ENCODE data around the gene CNGA1.

DNA sequence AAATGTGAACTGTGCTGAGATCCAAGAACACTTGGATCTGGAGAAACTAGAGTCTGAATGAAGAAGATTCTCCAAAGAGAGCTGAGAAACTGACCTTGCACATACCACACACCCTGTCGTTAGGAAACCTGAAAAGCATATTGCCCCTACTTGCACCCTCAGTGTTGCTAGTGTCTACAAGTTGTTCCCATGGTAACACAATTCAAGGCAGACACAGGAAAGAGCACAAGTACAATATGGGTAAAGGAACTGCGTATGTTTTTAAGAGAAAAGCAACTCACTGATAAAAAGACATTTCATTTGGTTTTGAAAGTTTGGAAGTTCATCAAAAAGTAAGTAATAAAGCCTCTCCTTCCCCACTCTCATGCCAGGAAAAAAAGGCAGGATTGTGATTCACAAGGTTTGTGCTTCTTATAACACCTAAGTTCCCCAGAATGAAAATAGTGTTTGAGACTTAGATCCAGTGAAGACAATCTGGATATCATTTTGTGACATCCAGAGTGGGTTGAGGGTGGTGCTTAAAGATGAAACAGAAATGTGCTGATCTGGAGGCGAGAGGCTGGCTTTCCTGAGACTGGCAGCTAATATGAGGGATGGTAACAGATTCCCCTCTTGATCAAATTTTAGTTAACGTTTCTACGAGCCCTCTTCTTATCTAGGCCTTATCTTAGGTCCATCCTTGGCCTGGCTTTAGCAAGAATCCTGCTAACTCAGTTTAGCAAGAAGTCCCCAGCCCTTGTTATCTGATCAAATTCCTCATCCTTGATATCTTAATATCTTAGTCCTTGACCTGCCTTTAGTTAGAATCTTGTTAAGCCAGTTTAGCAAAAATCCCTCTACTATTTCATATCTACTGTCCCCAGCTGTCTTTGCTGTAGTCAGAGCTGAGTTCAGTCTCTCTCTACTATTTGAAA, 42.4 kb upstream of the CNGA1 start:
- no peak for TF ChIP-seq POLR2AphosphoS5 (IDR thresholded peaks at IDR 0.05)
- TF ChIP-seq, protein P1, sequence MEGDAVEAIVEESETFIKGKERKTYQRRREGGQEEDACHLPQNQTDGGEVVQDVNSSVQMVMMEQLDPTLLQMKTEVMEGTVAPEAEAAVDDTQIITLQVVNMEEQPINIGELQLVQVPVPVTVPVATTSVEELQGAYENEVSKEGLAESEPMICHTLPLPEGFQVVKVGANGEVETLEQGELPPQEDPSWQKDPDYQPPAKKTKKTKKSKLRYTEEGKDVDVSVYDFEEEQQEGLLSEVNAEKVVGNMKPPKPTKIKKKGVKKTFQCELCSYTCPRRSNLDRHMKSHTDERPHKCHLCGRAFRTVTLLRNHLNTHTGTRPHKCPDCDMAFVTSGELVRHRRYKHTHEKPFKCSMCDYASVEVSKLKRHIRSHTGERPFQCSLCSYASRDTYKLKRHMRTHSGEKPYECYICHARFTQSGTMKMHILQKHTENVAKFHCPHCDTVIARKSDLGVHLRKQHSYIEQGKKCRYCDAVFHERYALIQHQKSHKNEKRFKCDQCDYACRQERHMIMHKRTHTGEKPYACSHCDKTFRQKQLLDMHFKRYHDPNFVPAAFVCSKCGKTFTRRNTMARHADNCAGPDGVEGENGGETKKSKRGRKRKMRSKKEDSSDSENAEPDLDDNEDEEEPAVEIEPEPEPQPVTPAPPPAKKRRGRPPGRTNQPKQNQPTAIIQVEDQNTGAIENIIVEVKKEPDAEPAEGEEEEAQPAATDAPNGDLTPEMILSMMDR (IDR thresholded peaks at IDR 0.05), result no peak
- no peak for TF ChIP-seq POLR2A (IDR thresholded peaks at IDR 0.05)
- no peak for TF ChIP-seq EP300 (IDR thresholded peaks at IDR 0.05)

Data from gastroesophageal sphincter (tissue), 3 donors.